ENCODE measurements around the gene TPCN2. TPM values are rescaled to one million over a fixed set of nuclear protein-coding genes. Genes with fewer than 3 reads are reported as not detected.

TPCN2 gene
- total and polyA plus RNA-seq, 2 of the 8 experiments (the other 6 are each of a cell fraction or from before 2014, with no cell fraction given), result 9.7 to 18.6 TPM

GRCh38 chr11:69044111-69045013 lies 4.4 kb upstream of the TPCN2 start:
- 0 out of 7 replicates have a peak overlapping the region, but pooled peaks of 1 of the 4 experiments have one; percentile 10 for H3K9ac ChIP-seq (replicated peaks in 1 of 4; ENCODE audit: extremely low read depth in 1 of 4, low read depth in 3 of 4, low read length in 3 of 4)
- peak overlapping the region in 1 of 2 experiments; percentile 30; a peak in 1 of 4 replicates for H3K4me2 ChIP-seq (ENCODE audit: insufficient read depth in 1 of 2, low read depth in 2 of 2, low read length in 2 of 2)
- H3K9me3 ChIP-seq (ENCODE audit: insufficient read depth in 2 of 2, low read depth in 1 of 2, low read length in 1 of 2), result no peaks in the 10 kb centered on the region
- TF ChIP-seq MAFK (IDR thresholded peaks at IDR 0.05; ENCODE audit: low read depth, low read length), result peak; percentile 52; the same call in 1 of the 2 replicates
- no peak for TF ChIP-seq ZNF274 (IDR thresholded peaks at IDR 0.05; ENCODE audit: borderline replicate concordance, extremely low read depth, low read length)
- TF ChIP-seq SP4 (IDR thresholded peaks at IDR 0.05; ENCODE audit: low read length), result no peak
- no peak for TF ChIP-seq RFX5 (IDR thresholded peaks at IDR 0.05; ENCODE audit: borderline replicate concordance, low read depth, low read length)
- TF ChIP-seq ATF3 (IDR thresholded peaks at IDR 0.05; ENCODE audit: insufficient read depth, low read depth, low read length), result no peak
- TF ChIP-seq ASH2L (IDR thresholded peaks at IDR 0.05; ENCODE audit: low read length), result peak; percentile 37
- no peak for TF ChIP-seq HDAC6 (IDR thresholded peaks at IDR 0.05; ENCODE audit: low read depth, low read length)
- no peak for TF ChIP-seq TCF12 (IDR thresholded peaks at IDR 0.05; ENCODE audit: low read depth, low read length)
- TF ChIP-seq CHD1 (IDR thresholded peaks at IDR 0.05; ENCODE audit: low read depth, low read length), result no peak
- no peak for TF ChIP-seq NRF1 (IDR thresholded peaks at IDR 0.05; ENCODE audit: low read depth, low read length)
- TF ChIP-seq SP1 (IDR thresholded peaks at IDR 0.05; ENCODE audit: low read depth, low read length), result 0 out of 2 replicates have a peak, but pooled peaks have one; percentile 36

More at GRCh38 chr11:69044111-69045013, 4.4 kb upstream of the TPCN2 start:
- POLR2A ChIA-PET (ENCODE audit: partially characterized antibody), result interaction anchor here (1.0 to 1.6 kb wide), 4 partner anchors 23 to 34 kb away, joined by 3 to 10 read pairs (median 4); partner anchors contain the start of gene MRGPRF
- no peak overlapping the region for H3K23ac ChIP-seq (ENCODE audit: insufficient read length)
- H3K56ac ChIP-seq (replicated peaks; ENCODE audit: insufficient read length, low read depth, low read length), result no peak overlapping the region
- no peak overlapping the region for H3K18ac ChIP-seq (ENCODE audit: extremely low read depth, low read length)
- H2BK5ac ChIP-seq (ENCODE audit: low read depth, low read length), result no peak overlapping the region
- H2BK120ac ChIP-seq (replicated peaks; ENCODE audit: low read depth, low read length), result no peak overlapping the region
- CTCF ChIA-PET (ENCODE audit: partially characterized antibody), result interaction anchor here (0.6 to 2.9 kb wide), 20 partner anchors 11 to 1697 kb away, joined by 3 to 25 read pairs (median 4); partner anchors contain the start of gene MRGPRF
- peak; percentile 73 for FAIRE-seq
- H3K4ac ChIP-seq (replicated peaks; ENCODE audit: insufficient read length, low read depth, low read length), result no peak overlapping the region
- WGBS, 2 experiments (ENCODE audit: extremely low coverage in 1 of 2, insufficient coverage in 1 of 2, insufficient read length in 1 of 2, insufficient replicate concordance in 2 of 2, low coverage in 1 of 2, low lambda C conversion rate in 2 of 2, missing lambda C conversion rate in 1 of 2), result 21% methylated on average over 15 of the region's 15 CpGs; no CpG with 5 or more reads in 1 of the 2 experiments
- H3K27me3 ChIP-seq (replicated peaks in 1 of 4; ENCODE audit: control insufficient read depth in 3 of 4, extremely low read depth in 1 of 4, insufficient read depth in 3 of 4, low read length in 3 of 4), result peaks cover 0 to 3% (median 0%) of the 10 kb centered on the region in 4 experiments; a peak in 1 of 7 replicates
- H2BK15ac ChIP-seq (ENCODE audit: low read length), result no peak overlapping the region; the same call in 1 of the 2 replicates
- no peaks in the 10 kb centered on the region; the same call in 1 of the 2 replicates for H3K23me2 ChIP-seq (ENCODE audit: low read depth, low read length)
- H4K8ac ChIP-seq (ENCODE audit: extremely low read depth, insufficient read depth, low read length), result no peak overlapping the region
- H3K4me3 ChIP-seq (ENCODE audit: extremely low read depth in 1 of 4, insufficient read depth in 2 of 4, low read depth in 3 of 4, low read length in 4 of 4), result no peak overlapping the region; a peak in 1 of 8 replicates
- H2AFZ ChIP-seq (ENCODE audit: low read length), result peak overlapping the region; percentile 16; the same call in 1 of the 2 replicates
- peak overlapping the region; percentile 1; the same call in 1 of the 2 replicates for H3K27ac ChIP-seq (ENCODE audit: low read depth, low read length)
- peak; percentile 64 to 82 for DNase-seq (ENCODE audit: low read depth in 1 of 2, low spot score in 2 of 2)
- H3K36me3 ChIP-seq (ENCODE audit: control insufficient read depth in 2 of 4, insufficient read depth in 4 of 4, low read length in 3 of 4), result no peaks in the 10 kb centered on the region
- H3K14ac ChIP-seq (ENCODE audit: insufficient read length), result no peak overlapping the region
- peaks cover 4% of the 10 kb centered on the region in 2 experiments; a peak in 2 of 4 replicates for H3K79me2 ChIP-seq (ENCODE audit: control insufficient read depth in 1 of 2, insufficient read depth in 2 of 2, low read length in 2 of 2)
- H2AK5ac ChIP-seq (ENCODE audit: low read depth, low read length), result no peak overlapping the region; the same call in 1 of the 2 replicates
- H4K20me1 ChIP-seq (replicated peaks in 1 of 2; ENCODE audit: control insufficient read depth in 1 of 2, insufficient read depth in 2 of 2, low read length in 2 of 2), result no peaks in the 10 kb centered on the region
- no peak overlapping the region for H4K91ac ChIP-seq (replicated peaks; ENCODE audit: insufficient read length, low read length)
- H2BK12ac ChIP-seq (ENCODE audit: low read depth, low read length), result peak overlapping the region; percentile 96; the same call in 1 of the 2 replicates
- H3K4me1 ChIP-seq (replicated peaks in 1 of 4; ENCODE audit: control insufficient read depth in 3 of 4, insufficient read depth in 4 of 4, low read length in 3 of 4), result peaks cover 0 to 12% (median 2%) of the 10 kb centered on the region in 4 experiments; a peak in 4 of 7 replicates
- H3K79me1 ChIP-seq (ENCODE audit: low read depth, low read length), result no peaks in the 10 kb centered on the region
- no peak overlapping the region for H4K5ac ChIP-seq (ENCODE audit: insufficient read length, low read depth, low read length)
- H2BK20ac ChIP-seq (ENCODE audit: low read length), result no peak overlapping the region
